Effector CD8-positive, alpha-beta T cell (primary cell): ENCODE data around the gene PDIK1L.

Experiments
- DNase-seq: peaks from one replicate; lab custom pipeline; 2025; lab: John Stamatoyannopoulos, UW

PDIK1L gene

GRCh38 chr1:26171084-26172072, 59.8 kb downstream of the PDIK1L start, which contains the start of gene ZNF593OS:
TSS of gene ZNF593OS (minus strand) at chr1:26171832. CDS start at chr1:26171661, 171 bp downstream.
- DNase-seq = no peak
